HG02642 (cell line): ENCODE measurements around the gene XXYLT1.

Source experiments
- ATAC-seq: cut with Tn5 transposase; IDR thresholded peaks from one replicate; pipeline ENCODE4 v1.9.1; 2021; ENCODE audit warnings: mild to moderate bottlenecking; ENCODE audit not compliant: unreplicated experiment, poor library complexity

The XXYLT1 gene

DNA sequence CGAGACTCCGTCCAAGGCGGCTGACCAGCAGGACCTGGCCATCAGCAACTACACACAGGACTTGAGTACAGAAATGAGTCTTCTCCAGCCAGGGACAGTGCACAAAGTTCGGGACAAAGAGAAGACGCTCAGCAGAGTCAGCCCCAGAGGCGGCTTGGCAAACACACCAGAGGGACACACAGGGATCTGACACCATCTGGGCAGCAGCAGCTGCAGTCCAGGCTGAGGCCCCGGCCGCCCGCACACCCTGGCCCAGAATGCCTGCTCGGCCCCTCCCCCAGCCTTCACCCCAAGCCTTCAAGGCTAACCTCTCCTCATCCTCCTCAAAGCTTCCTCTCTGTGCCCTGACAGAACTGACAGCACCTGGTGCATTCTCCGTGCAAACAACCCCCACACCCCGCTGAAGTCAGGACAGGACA is 61.1 kb downstream of the XXYLT1 start:
- ATAC-seq = no peak

DNA sequence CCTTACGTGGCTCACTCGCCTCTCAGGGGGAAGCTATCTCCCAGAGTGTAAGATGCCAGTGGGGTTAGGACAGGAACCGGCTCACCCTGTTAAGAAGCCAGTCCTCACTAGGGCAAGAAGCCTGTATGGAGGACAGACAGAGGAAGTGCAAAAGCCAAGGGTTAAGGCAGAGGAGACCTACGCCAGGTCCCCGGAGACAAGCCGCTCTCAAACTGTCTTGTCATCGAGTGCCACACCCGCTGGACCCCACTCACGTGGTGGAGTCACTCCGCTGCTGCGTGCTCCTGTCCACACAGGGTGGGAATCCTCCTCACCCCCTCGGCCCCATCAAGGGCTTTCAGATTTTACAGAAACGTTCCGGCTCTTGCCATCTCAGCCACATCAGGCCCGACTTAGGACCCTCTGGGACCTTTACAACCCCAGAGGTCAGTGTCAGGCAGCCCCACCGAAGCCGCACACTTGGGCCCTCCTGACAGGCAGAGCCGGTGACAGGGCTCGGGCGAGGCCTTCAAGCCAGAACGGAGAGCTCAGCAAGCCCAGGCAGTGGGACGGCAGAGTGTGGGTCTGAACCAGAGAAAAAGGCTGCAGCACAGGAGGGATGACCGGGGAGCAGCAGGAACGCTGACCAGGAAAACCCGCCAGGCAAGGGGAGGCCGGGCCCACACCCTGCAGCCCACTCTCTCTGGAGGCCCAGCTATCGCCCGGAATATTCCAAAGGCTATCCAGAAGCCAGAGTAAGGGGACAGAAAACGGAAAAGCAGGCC is 61.7 kb downstream of the XXYLT1 start:
- ATAC-seq = no peak

DNA sequence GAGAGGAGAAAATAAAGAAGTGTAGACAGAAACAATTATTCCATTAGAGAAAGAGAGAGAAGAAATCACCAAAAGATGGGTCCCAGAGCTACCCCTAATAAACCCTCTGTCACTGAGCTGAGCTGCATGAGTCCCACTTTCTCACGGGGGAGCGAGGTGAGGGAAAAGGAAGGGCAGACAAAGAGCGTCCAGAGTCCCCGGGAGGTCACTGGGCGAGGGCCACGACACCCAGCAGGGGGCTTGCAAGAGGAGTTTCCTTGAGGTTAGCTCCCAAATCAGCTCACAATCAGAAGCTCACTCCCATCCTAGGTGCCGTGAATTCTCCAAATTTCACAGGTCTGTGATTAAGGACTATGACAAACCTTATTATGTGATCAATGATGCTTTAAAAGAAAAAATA is 62.3 kb downstream of the XXYLT1 start:
- ATAC-seq = no peak

DNA sequence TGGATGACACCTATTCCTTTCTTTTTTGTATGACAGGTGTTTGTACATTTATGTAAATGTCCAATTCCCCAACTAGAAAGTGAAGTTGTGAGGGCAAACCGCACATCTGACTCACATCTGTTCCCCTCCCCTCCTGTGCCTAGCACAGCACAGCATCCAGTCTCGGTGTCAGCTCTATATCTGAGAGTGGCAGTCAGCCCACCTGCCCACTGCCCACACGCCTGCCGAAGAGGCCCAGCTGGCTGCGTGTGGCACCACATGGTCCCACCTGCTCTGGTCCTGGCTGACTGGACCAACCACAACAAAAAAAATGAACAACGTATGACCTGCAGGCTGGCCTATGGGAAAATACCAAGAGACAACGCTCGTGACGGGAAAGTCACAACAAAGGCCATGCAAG is 62.8 kb downstream of the XXYLT1 start:
- ATAC-seq = peak; percentile 87

DNA sequence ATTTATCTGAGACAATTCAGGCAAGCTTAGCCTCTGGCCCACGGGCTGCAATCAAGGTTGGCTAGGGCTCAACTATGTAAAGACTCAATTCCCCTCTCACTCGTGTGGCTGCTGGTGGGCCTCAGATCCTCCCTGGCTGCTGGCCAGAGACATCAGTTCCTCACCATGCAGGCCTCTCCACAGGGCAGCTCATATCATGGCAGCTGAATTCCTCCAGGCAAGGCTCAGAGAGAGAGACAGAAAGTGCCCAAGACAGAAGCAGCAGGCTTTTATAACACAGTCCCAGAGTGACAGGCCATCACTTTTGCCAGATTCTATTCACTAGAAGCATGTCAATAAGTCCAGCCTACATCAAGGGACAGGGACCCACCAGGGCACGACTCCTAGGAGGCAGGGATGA is 63.2 kb downstream of the XXYLT1 start:
- no peak for ATAC-seq

DNA sequence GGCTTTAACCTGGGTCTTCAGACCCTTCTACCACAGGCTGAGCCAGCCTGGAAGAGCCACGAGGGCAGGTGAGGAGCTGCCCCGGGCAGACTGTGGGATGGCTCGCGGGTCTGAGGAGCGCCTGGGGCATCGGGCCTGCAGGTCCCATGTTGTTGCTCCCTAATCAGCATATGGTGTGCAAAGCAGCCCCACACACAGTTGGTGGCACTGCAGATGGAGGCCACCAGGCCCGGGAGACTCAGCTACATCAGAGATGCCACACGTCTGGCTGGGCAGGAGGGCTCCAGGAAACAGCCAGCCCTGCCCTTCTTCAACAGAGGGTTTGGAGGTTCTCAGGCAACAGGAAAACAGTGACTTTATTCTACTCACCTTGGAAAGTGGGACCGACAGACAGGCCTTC is 63.9 kb downstream of the XXYLT1 start:
- no peak for ATAC-seq

DNA sequence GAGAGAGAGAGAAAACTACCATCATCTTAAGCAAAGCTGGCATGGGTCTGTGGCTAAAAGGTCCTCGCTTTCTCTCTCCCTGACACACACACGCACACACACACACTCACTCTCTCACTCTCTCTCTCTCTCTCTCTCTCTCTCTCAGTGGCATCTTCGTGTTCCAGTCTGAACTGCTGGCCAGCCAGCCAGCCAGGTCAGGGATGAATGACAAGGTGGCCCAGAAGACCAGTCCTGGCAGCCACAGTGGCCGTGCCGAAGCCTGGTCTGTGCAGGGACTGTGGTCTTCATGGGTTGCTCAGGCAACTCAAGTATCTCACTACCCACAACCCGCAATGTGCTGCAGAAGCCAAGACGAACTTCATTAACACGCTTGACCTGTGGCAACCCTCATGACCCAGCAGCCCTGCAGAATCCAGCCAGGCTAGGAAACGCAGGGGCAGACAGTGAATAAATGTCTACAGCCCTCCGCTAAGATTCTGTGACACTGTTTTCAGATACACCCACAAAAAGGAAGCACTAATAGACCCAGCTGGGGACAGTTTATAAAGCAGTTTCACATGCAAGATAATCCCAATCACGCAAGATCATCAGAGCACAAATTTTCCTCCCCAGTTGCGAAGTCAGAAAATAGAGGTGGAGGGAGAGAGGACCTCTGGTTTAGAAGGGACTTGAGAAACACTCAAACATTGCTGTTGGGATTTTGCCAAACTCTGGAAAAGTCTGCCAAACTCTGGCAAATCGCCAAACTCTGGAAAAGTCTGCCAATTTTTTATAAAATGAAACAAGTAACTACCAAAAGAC is 66.4 kb downstream of the XXYLT1 start:
- no peak for ATAC-seq

DNA sequence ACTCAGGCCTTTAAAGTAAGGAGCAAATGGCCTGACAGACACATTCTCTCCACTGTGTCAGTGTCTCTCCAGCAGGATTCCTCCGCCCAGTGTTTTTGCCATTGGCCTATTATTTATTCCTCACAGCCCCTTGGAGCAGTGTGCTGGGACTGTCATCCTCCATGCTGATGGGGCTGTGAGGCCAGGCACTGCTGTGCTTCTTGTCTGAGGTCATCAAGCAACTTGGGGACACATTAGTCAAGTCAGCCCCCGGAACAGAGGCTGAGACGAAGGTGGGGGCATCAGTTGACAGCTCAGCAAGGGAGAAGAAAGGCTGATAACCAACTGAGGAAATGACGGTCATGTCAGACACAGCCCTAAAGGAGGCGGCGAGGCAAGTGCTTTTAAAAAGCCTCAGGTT is 67.4 kb downstream of the XXYLT1 start:
- ATAC-seq = no peak

DNA sequence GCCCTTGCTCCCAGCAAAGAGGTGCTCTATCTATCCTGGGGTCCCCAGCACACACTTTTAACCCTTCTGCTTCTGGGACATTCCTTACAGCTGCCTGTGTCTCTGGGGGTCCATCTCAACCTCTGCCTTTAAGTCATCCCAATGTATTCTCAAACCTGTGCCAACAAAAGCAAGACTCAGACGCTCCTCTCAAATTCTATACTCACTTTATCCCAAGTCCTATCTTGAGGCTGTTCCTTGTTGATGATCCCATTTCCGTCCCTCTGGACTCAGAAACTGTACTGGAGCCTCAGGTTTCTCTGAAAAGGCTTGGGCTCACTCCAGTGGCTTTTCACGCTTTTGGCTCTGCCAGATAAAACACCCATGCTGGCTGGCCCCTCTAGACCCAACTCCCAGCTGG is 69.7 kb downstream of the XXYLT1 start:
- no peak for ATAC-seq

DNA sequence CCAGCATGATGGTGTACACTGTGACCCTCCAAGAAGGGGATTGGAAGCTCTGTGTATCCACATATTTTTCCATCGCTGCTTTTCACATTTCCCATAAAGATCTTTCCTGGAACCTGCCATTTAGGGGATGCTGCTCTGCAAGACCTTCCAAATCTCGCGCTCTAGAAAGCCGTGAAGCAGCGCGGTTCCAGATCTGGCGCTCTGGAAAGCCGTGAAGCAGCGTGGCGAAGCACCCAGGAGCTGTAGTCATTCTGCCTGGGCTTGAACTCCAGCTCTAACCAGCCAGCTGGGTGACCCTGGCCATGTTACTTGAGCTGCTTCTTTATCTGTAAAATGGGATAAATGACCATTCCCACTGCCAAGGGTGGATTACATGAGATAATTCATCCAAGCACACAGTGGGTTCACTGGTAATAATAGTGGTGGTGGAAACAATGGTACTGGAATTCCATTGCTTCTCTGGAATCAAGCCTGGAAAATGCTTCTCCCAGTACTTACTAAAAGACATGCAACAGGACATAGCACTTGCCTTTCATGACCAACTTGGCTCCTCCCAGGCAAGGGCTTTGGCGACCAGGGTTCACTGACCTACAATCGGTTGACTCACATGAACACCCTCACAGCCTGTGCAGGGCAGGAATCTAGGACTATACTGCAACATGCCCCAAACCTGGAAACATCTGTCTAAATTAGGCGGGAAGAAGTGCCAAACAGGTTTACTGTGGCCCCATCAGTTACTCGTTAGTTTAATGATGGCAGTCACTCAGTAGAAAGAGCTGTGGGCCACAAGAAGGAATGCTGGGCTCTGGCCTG is 70.7 kb downstream of the XXYLT1 start:
- ATAC-seq = no peak

DNA sequence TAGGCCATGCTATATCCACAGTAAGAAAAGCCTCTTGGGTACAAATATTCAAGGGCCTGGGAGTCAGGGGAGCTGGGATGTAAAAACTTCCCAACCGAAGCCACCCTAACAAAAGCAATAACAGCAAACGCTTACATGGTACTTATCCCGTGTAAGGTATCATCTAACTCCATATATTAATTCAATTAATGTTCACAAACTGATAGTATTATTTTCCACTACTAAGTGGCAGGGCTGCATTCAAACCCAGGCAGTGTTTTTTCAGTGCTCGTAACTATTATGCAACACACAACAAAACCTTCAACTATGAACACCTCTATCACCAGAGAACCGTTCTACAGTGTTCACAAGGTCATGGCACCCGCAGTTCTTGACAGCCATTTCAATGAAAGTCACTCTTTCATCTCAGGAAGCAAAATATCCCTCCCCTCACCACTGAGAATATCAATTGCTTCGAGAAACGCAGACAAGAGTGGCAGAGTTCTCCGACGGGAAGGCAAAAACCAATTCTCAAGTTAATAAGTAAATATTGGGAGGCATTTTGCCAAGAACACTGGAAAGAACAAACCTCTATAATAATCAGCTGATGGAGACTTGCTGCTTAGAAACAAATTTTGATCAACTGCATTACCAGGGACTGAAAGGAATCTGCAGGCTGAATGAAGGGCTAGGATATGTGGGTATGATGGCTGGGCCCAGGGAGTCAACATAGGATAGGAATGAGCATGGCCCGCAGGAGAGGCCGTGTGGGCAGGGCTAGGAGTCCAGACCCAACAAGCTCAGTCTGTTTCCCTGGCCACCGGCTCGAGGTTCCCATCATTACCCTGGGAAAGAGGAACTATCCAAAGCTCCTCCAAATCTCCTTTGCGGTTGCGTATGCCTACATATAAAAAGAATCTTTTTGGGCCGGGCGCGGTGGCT is 72.3 kb downstream of the XXYLT1 start:
- no peak for ATAC-seq

DNA sequence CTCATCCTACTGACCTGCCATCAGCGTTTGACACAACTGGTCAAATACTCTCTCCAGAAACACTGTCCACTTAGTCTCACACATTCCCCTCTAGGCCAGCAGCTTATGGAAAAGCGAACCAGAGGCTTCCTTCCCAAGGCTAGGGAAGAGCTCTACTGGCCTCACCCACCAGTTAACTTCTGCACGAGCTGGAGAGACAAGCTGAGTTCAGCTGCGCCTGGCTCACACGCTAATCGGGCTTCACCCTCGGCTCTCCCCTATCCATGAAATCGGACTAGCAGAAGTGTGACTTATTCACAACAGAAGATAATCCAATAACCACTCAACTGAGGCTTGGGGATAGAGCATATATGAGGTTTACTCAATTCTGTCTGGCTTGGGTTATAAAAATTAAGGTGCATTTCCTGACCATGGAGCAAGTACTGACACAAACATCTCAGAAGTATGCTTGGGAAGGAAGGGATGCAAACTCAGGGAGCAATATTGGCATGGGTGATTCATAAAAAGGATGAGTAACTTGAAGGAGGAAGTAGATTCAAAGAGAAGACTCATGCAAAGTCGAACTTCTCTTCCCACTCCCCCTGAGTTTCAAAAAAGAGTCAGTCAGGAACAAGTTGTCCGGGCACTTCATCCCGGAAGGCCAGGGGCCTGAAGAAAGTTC is 73.1 kb downstream of the XXYLT1 start:
- ATAC-seq = no peak

DNA sequence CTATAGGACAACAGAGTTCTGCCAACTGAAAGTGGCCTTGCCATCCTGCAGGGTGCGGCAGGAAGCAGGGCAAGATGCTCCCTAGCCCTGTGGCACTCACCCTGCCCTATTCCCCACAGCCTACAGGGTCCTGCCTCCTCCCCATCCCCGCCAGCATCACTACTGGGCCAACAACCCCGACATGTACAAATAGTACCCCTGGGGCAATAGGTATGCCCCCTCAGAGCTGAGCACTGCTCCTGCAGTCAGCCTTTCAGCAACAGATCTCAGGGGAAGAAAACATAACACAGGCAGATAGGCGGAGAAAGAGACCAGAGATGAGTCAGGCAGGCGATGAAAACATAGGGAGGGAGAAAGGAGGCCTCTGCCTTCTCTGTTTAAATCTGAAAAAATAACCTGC is 74.7 kb downstream of the XXYLT1 start:
- ATAC-seq = no peak

DNA sequence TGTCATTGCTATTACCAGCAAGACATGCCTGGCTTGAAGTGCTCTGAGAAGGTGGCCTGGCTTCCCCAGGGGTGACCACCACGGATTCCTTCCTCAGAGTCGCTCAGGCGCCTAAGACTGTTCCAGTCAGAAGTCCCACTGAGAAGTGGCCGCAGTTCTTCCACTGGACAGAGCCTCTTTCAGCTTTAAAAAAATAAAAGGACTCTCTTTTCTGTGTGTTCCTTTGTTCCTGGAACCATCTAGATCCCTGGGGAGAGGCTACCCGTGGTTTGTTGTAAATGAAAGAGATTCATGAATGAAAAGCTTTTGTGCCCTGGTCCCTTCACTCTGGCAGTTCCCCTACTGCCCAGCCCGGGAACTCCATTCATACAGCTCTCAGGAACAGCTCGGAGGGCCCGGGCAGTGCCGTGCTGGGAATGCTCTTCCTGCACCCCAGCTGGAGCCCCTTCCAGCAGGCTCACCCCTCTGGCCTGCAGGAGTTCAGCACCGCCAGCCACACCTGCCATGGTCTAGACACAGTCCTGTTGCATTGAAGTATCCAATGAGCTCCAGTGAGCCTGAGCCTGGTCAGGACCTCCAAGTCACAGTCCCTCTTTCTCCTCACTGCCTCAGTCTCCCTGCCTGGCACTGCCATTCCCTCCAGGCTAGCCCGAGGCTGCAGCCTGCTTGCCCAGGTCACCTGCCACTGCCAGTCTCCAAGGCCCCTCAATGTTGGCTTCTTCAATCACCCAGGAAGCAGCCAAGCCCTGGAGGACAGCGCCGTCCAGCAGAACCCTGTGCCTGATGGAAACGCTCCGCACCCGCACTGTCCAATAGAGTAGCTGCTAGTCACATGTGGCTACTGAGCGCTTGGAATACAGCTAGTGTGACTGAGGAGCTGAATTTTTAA is 75.4 kb downstream of the XXYLT1 start:
- no peak for ATAC-seq

DNA sequence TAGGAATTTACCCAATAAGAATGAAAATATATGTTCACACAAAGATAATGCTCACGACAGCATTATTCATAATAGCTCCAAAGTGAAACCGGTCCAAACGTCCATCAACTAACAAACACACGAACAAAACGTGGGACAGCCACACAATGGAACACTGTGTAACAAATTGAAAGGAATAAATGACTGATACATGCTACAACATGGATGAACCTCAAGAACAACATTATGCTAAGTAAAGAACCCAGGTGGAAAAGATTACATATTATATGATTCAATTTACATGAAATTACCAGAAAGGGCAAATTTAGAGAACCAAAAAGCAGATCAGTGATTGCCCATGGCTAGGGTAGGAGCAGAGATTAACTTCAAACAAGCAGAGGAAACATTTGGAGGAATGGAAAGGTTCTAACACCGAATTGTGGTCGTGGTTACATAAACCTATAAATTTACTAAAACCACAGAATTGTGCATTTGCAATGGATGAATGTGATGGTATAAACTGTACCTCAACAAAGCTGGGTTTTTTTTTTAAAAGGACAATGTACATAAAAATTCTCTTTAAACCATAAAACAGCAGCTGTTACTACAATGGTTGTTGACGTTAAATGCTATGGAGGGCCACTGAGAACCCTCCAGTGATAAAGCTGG is 76.3 kb downstream of the XXYLT1 start:
- no peak for ATAC-seq

DNA sequence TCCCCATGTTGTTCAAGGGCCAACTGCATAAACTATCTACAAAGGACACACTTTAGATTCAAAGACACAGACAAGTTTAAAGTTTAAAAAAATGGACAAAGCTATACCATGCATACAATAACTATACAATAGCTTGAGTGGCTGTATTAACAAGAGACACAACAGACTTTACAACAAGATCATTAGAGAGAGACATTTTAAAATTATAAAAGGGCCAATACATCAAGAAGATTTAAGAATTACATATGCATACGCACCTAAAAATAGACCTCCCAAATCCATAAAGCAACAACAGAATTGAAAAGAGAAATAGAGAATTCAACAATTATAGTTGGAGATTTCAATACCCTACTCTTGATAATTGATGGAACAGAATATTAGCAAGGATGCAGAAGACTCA is 79.4 kb downstream of the XXYLT1 start:
- ATAC-seq = no peak

DNA sequence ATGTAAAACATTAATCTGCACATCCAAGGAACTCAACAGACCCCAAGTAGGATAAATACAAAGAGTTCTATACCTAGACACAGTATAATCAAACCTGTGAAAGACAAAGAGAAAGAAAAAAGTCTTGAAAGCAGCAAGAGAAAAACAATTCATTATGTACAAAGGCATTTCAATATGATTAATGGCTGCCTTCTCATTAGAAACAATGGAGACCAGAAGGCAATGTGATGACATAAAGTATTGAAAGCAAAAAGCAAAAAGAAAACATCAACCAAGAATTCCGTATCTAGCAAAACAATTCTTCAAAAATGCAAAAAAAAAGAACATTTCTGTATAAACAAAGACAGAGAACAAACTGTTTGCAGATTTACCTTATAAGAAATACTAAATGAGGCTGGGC is 81.1 kb downstream of the XXYLT1 start:
- no peak for ATAC-seq

DNA sequence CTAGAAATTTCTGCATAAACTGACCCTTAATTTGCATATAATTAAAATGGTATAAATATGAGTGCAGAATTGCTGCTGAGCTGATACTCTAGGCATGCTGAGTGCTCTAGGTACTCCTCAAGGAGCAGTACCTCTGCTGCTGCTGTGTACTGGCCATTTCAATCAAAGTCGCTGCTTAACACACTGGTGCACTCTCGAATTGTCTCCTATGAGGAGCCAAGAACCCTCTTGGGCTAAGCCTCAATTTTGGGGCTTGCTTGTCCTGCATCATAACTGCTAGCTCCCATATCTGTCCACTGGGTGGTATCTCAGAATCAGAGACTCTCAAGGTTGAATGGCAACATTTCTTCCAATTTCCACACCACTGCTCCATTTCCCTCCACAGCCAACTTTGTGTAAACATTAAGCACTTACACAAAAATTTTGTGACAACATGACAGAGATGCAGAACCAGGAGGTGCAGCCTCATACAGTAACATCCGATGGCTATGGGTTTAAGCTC is 82.5 kb downstream of the XXYLT1 start:
- ATAC-seq = no peak
